ENCODE results near the gene CLEC2L. TPM values are rescaled to one million over a fixed set of nuclear protein-coding genes. Genes with fewer than 3 reads are reported as not detected.
A peak's percentile ranks its signal among the peaks of the same experiment; 100 is the strongest.

CLEC2L gene
- 0.33 to 0.54 TPM (median 0.38 TPM) in 3 replicates for total RNA-seq

DNA sequence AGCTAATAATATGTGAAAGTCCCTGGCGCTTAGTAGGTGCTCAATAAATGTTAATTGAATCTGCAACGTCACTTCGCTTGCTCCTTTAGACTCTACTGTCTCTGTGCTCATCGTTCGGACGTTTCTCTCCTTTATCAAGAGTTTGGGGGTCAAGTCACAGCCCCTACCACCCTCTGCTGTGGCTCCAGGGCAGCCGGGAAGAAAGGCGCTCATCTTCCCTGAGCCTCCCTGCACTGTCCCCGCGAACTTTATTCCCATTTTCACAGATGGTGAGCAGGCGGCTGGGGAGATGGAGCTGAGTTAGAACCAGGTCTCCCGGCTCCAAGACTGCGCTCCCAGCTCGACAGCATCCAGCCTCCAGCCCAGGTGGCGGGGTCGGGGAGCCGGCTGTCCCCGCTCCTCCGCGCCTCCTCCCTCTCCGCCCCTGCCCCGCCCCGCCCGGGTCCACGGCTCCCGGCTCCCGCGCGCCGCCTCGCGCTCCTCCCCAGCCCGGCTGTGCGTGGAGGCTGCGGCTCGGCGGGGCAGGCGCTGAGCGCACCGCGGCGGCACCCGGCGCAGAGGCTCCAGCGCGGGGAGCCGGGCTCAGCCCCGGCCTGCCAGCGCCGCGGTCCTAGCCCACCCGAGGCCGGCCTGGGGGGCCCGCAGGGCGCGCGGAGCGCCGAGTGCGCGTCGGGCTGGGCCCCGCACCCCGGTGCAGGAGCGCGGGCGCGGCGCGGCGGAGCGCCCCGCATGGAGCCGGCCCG is at the start of gene CLEC2L:
Gene CLEC2L (plus strand): TSS at position 487 of the 743 bp plus-strand sequence. CDS start 243 bp downstream, at position 730.
- Mint-ChIP-seq H3K4me1 (peaks cover 2% of the 10 kb centered on the region), H3K4me3 (peak within 1 kb of the TSS; percentile 60), H3K36me3 (peaks cover 1% of the 10 kb centered on the region), H3K27me3 (ENCODE audit: low read depth) (peaks cover 63% of the 10 kb centered on the region), H3K27ac (no peak within 1 kb of the TSS), H3K9me3 (peaks cover 4% of the 10 kb centered on the region)
- peak in 1 of 2 experiments; percentile 53 for DNase-seq (ENCODE audit: low spot score in 2 of 2, unreplicated experiment in 2 of 2)
- TF ChIP-seq CTCF (IDR thresholded peaks at IDR 0.05; ENCODE audit: unreplicated experiment) = no peak

DNA sequence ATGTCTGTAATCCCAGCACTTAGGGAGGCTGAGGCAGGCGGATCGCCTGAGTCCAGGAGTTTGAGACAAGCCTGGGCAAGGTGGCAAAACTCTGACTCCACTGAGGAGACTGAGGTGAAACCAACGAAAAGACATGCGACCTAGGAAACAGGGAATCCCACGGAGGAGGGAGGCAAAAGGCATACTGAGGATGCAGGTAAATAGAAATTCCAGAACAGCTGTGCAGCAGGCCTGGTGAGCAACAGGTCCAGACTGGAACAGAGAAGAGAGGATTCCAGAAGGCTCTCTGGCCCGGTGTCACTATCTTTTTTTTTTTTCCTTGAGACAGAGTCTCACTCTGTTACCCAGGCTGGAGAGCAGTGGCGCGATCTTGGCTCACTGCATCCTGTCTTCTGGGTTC is 47.3 kb upstream of the CLEC2L start:
- Mint-ChIP-seq H3K27ac (no peak overlapping the region), H3K4me3 (no peak overlapping the region), H3K4me1 (no peaks in the 10 kb centered on the region), H3K27me3 (ENCODE audit: low read depth) (peaks cover 11% of the 10 kb centered on the region), H3K36me3 (peaks cover 11% of the 10 kb centered on the region), H3K9me3 (peaks cover 6% of the 10 kb centered on the region)
- no peak for TF ChIP-seq CTCF (IDR thresholded peaks at IDR 0.05; ENCODE audit: unreplicated experiment)
- no peak for DNase-seq (ENCODE audit: low spot score in 2 of 2, unreplicated experiment in 2 of 2)

DNA sequence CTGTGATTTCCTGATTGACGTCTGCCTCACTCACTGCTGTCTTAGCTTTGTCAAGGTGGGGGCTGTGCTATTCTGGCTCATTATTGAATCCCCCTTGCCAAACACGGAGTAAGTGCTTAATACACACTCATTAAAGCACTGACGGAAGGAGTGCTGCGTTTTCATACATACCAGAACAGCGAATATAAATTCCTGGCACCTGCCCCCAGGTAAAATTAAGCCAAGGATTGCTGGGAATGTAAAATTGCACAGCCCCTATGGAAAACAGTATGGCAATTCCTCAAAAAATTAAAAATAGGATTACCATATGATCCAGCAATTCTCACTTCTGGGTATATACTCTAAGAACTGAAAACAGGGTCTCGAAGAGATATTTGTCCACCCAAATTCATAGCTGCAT is 46.6 kb upstream of the CLEC2L start:
- Mint-ChIP-seq H3K4me3 (no peak overlapping the region), H3K27ac (no peak overlapping the region), H3K4me1 (no peaks in the 10 kb centered on the region), H3K36me3 (peaks cover 11% of the 10 kb centered on the region), H3K9me3 (peaks cover 6% of the 10 kb centered on the region), H3K27me3 (ENCODE audit: low read depth) (peaks cover 18% of the 10 kb centered on the region)
- no peak for DNase-seq (ENCODE audit: low spot score in 2 of 2, unreplicated experiment in 2 of 2)
- TF ChIP-seq CTCF (IDR thresholded peaks at IDR 0.05; ENCODE audit: unreplicated experiment) = no peak

GRCh38 chr7:139479620-139480019 is 43.9 kb upstream of the CLEC2L start:
- TF ChIP-seq CTCF (IDR thresholded peaks at IDR 0.05; ENCODE audit: unreplicated experiment) = no peak
- peaks cover 37% of the 10 kb centered on the region for H3K27me3 Mint-ChIP-seq (ENCODE audit: low read depth)

DNA sequence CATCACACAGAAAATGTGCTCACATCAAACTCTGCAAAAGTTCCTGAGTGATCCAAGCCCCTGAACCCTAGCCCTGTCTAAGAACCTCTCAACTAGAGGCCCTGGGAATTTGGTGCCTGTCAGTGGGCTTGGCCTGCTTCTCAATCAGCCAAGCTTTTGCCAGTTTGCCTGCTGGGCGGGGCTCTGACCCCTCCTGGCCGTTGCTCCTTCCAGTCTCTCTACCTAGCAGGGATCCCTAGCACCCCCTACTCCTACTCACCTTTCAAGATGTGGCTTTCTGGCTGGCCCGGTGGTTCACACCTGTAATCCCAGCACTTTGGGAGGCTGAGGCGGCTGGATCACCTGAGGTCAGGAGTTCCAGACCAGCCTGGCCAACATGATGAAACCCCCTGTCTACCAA is 42.1 kb upstream of the CLEC2L start:
- DNase-seq (ENCODE audit: low spot score in 2 of 2, unreplicated experiment in 2 of 2) = no peak
- H3K27me3 Mint-ChIP-seq (ENCODE audit: low read depth) = peaks cover 52% of the 10 kb centered on the region
- no peak overlapping the region for H3K4me3 Mint-ChIP-seq
- no peaks in the 10 kb centered on the region for H3K9me3 Mint-ChIP-seq
- no peaks in the 10 kb centered on the region for H3K36me3 Mint-ChIP-seq
- peaks cover 3% of the 10 kb centered on the region for H3K4me1 Mint-ChIP-seq
- no peak for TF ChIP-seq CTCF (IDR thresholded peaks at IDR 0.05; ENCODE audit: unreplicated experiment)
- no peak overlapping the region for H3K27ac Mint-ChIP-seq

More at GRCh38 chr7:139479620-139480019, 43.9 kb upstream of the CLEC2L start:
- no peak for DNase-seq (ENCODE audit: low spot score in 2 of 2, unreplicated experiment in 2 of 2)
- Mint-ChIP-seq H3K9me3 (no peaks in the 10 kb centered on the region), H3K4me1 (peaks cover 3% of the 10 kb centered on the region), H3K4me3 (no peak overlapping the region), H3K36me3 (peaks cover 2% of the 10 kb centered on the region), H3K27ac (no peak overlapping the region)

All from mesothelial cell of epicardium (in vitro differentiated cells).